ENCODE data around the gene XPO6. TPM values are rescaled to one million over a fixed set of nuclear protein-coding genes. Genes with fewer than 3 reads are reported as not detected.
A peak's percentile ranks its signal among the peaks of the same experiment; 100 is the strongest.

Gene XPO6
- polyA plus RNA-seq, 10 donors, result 46.4 to 86.4 (median 56.2) TPM

- DNase-seq, result no peak
Measured at GRCh38 chr16:28184625-28185024, 27.1 kb downstream of the XPO6 start.

- DNase-seq, result no peak
Measured at GRCh38 chr16:28183930-28184329, 27.8 kb downstream of the XPO6 start.

- no peak for DNase-seq
Measured at GRCh38 chr16:28183484-28183883, 28.3 kb downstream of the XPO6 start.

- DNase-seq, result peak in 2 of 3 donors; percentile 36 to 67
Measured at GRCh38 chr16:28182801-28183200, 29.0 kb downstream of the XPO6 start.

- no peak for DNase-seq
Measured at GRCh38 chr16:28182183-28182582, 29.6 kb downstream of the XPO6 start.

- DNase-seq, result peak; percentile 24 to 90 (median 49)
Measured at GRCh38 chr16:28181515-28181914, 30.2 kb downstream of the XPO6 start.

- DNase-seq, result peak in 2 of 3 donors; percentile 26 to 37
Measured at GRCh38 chr16:28180655-28181460, 30.9 kb downstream of the XPO6 start.

- no peak for DNase-seq
Measured at GRCh38 chr16:28179354-28179753, 32.4 kb downstream of the XPO6 start.

GRCh38 chr16:28175715-28176114, 36.0 kb downstream of the XPO6 start:
- no peak for DNase-seq

- no peak for DNase-seq
Measured at GRCh38 chr16:28172336-28172735, 39.4 kb downstream of the XPO6 start.

- no peak for DNase-seq
Measured at GRCh38 chr16:28171816-28172215, 39.9 kb downstream of the XPO6 start.

GRCh38 chr16:28168991-28169554, 42.7 kb downstream of the XPO6 start:
- DNase-seq, result no peak

GRCh38 chr16:28167730-28168129, 44.0 kb downstream of the XPO6 start:
- DNase-seq, result no peak

- DNase-seq, result no peak
Measured at GRCh38 chr16:28167221-28167620, 44.5 kb downstream of the XPO6 start.

GRCh38 chr16:28166394-28167208, 45.2 kb downstream of the XPO6 start:
- DNase-seq, result no peak

GRCh38 chr16:28165598-28165997, 46.2 kb downstream of the XPO6 start:
- no peak for DNase-seq

GRCh38 chr16:28164140-28164539, 47.6 kb downstream of the XPO6 start:
- DNase-seq, result no peak

- no peak for DNase-seq
Measured at GRCh38 chr16:28163699-28164098, 48.1 kb downstream of the XPO6 start.

GRCh38 chr16:28162326-28162877, 49.4 kb downstream of the XPO6 start:
- DNase-seq, result no peak

GRCh38 chr16:28161626-28162025, 50.1 kb downstream of the XPO6 start:
- no peak for DNase-seq

GRCh38 chr16:28158136-28158535, 53.6 kb downstream of the XPO6 start:
- DNase-seq, result peak; percentile 18 to 65 (median 35)

- DNase-seq, result no peak
Measured at GRCh38 chr16:28156056-28156680, 55.6 kb downstream of the XPO6 start.

Measured in muscle of back (tissue), 11 donors.